ENCODE results near the gene TMEM44. TPM values are rescaled to one million over a fixed set of nuclear protein-coding genes. Genes with fewer than 3 reads are reported as not detected.
"Not testable (repeated sequence)": the region's sequence is repeated elsewhere in the genome, so short reads cannot be mapped to it uniquely, and the experiment has no call there.

The TMEM44 gene
- total RNA-seq, 1 experiment from 2014 or later: 13.7 TPM

DNA sequence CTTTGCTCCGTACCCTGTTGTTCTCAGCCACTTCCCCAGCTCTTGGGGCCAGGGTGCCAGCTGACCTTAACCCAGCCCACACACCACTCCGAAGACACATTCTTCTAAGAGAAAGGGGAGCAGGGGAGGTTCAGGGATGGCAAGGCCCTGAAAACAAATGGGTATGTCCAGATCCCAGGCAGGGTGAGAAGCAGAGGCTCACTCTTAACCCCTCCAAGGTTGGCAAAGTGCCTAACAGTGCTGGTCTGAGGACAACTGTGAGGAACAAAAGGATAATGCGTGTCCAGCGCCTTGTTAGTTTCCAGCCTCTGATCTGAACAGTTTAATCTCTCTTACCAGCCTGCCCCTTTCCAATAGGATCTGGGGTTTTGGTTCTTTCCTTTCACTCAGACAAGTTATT lies 1.5 kb downstream of the TMEM44 start (continued):
- TF ChIP-seq RELA (CRISPR knock-in tag; IDR thresholded peaks at IDR 0.05; ENCODE audit: borderline replicate concordance): no peak
- TF ChIP-seq TEAD4 (CRISPR knock-in tag; IDR thresholded peaks at IDR 0.05): no peak
- TF ChIP-seq, protein P1, sequence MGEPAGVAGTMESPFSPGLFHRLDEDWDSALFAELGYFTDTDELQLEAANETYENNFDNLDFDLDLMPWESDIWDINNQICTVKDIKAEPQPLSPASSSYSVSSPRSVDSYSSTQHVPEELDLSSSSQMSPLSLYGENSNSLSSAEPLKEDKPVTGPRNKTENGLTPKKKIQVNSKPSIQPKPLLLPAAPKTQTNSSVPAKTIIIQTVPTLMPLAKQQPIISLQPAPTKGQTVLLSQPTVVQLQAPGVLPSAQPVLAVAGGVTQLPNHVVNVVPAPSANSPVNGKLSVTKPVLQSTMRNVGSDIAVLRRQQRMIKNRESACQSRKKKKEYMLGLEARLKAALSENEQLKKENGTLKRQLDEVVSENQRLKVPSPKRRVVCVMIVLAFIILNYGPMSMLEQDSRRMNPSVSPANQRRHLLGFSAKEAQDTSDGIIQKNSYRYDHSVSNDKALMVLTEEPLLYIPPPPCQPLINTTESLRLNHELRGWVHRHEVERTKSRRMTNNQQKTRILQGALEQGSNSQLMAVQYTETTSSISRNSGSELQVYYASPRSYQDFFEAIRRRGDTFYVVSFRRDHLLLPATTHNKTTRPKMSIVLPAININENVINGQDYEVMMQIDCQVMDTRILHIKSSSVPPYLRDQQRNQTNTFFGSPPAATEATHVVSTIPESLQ (CRISPR knock-in tag; IDR thresholded peaks at IDR 0.05): no peak
- TF ChIP-seq ZNF121 (CRISPR knock-in tag; IDR thresholded peaks at IDR 0.05): no peak
- TF ChIP-seq, protein P2, sequence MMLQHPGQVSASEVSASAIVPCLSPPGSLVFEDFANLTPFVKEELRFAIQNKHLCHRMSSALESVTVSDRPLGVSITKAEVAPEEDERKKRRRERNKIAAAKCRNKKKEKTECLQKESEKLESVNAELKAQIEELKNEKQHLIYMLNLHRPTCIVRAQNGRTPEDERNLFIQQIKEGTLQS (CRISPR knock-in tag; conservative IDR thresholded peaks at IDR 0.05): no peak

DNA sequence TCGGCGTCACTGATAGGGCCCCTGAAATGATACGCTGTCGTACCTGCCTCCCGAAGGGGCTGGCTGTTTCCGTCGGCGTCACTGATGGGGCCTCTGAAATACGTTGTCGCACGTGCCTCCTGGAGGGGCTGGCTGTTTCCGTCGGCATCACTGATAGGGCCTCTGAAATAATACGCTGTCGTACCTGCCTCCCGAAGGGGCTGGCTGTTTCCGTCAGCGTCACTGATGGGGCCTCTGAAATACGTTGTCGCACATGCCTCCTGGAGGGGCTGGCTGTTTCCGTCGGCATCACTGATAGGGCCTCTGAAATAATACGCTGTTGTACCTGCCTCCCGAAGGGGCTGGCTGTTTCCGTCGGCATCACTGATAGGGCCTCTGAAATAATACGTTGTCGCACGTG lies 2.5 kb downstream of the TMEM44 start:
- H3K36me3 Mint-ChIP-seq: peaks cover 29% of the 10 kb centered on the region
- H3K9me3 Mint-ChIP-seq; CTCF ChIA-PET; ATAC-seq; DNase-seq (ENCODE audit: low spot score); H3K27me3 Mint-ChIP-seq (ENCODE audit: low read depth); H3K4me3 Mint-ChIP-seq; H3K4me1 Mint-ChIP-seq; POLR2A ChIA-PET; H3K27ac Mint-ChIP-seq: not testable (repeated sequence)
- TF ChIP-seq ZNF317 (CRISPR knock-in tag; IDR thresholded peaks at IDR 0.05; ENCODE audit: borderline replicate concordance, low read depth): 0 out of 2 replicates have a peak, but pooled peaks have one; percentile 4

DNA sequence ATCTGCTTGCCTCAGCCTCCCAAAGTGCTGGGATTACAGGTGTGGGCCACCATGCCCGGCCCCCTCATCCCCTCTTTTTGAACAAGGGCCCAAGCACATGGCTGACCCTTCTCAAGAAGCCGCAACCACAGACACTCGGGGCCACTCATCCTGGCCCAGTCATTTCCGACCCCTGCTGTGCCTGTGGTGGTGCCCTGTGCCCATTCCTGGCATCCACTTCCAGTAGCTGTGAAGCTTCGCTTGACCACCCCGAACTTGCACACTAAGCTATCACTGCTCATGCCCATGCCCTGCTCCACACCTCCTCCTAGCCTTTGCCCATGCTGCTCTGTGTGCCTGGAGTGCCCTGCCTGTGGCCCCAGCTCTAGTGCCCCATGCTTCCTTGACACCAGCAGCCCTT lies 8.3 kb downstream of the TMEM44 start:
- Mint-ChIP-seq H3K4me3 (no peak overlapping the region), H3K9me3 (no peaks in the 10 kb centered on the region), H3K4me1 (no peaks in the 10 kb centered on the region), H3K36me3 (peaks cover 25% of the 10 kb centered on the region), H3K27ac (no peak overlapping the region), H3K27me3 (ENCODE audit: low read depth) (no peaks in the 10 kb centered on the region)
- DNase-seq (ENCODE audit: low spot score) (no peak), ATAC-seq (no peak)
- ChIA-PET POLR2A (no interaction called here), CTCF (no interaction called here)
- TF ChIP-seq NFYB (CRISPR knock-in tag; conservative IDR thresholded peaks at IDR 0.05; ENCODE audit: low read depth) (no peak), TCF7 (CRISPR knock-in tag; IDR thresholded peaks at IDR 0.05; ENCODE audit: low read depth) (no peak), NFATC4 (CRISPR knock-in tag; IDR thresholded peaks at IDR 0.05) (no peak), SMAD4 (CRISPR knock-in tag; IDR thresholded peaks at IDR 0.05) (no peak), CBFB (CRISPR knock-in tag; IDR thresholded peaks at IDR 0.05; ENCODE audit: low read depth) (no peak)
- TF ChIP-seq, protein P3, sequence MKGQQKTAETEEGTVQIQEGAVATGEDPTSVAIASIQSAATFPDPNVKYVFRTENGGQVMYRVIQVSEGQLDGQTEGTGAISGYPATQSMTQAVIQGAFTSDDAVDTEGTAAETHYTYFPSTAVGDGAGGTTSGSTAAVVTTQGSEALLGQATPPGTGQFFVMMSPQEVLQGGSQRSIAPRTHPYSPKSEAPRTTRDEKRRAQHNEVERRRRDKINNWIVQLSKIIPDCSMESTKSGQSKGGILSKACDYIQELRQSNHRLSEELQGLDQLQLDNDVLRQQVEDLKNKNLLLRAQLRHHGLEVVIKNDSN (CRISPR knock-in tag; IDR thresholded peaks at IDR 0.05): no peak
- TF ChIP-seq, protein P4, sequence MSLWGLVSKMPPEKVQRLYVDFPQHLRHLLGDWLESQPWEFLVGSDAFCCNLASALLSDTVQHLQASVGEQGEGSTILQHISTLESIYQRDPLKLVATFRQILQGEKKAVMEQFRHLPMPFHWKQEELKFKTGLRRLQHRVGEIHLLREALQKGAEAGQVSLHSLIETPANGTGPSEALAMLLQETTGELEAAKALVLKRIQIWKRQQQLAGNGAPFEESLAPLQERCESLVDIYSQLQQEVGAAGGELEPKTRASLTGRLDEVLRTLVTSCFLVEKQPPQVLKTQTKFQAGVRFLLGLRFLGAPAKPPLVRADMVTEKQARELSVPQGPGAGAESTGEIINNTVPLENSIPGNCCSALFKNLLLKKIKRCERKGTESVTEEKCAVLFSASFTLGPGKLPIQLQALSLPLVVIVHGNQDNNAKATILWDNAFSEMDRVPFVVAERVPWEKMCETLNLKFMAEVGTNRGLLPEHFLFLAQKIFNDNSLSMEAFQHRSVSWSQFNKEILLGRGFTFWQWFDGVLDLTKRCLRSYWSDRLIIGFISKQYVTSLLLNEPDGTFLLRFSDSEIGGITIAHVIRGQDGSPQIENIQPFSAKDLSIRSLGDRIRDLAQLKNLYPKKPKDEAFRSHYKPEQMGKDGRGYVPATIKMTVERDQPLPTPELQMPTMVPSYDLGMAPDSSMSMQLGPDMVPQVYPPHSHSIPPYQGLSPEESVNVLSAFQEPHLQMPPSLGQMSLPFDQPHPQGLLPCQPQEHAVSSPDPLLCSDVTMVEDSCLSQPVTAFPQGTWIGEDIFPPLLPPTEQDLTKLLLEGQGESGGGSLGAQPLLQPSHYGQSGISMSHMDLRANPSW (CRISPR knock-in tag; conservative IDR thresholded peaks at IDR 0.05; ENCODE audit: low read depth): no peak

DNA sequence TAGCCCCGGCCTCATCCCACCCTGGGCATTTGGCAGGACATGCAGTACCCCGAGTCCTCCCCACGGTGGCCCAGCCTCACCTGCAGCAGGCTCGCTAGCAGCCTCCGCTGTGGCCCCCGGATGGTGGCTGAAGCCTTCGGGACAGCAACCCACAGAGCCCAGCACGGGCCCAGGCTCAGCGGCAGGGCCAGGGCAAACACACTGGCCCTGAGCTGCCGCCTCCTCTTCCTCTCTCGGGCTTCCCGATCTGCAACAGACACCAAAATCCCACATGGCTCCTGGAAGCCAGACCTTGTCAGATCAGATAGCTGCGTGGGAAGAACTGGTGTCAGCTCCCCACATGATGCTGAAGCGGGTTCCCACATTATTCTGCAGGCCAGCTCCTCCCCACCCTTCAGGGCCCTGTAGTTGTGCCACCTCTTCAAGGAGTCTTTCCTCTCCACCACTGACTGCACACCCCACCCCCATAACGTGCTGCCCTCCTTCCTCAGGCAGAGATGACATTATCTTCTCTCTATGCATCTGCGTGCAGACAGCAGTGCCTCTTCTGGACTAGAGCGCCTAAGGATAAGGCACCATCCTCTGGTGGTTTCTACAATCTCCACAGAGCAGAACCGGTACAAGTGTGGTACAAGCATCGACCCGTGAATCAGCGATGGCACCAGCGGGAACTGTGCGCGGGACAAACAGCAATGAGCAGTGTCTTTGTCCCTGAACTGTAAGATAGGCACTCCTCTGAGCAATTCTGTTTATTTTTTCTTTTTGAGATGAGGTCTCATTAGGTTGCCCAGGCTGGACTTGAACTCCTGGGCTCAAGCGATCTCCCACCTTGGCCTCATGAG lies 9.5 kb downstream of the TMEM44 start:
- POLR2A ChIA-PET: no interaction called here
- Mint-ChIP-seq H3K4me3 (no peak overlapping the region), H3K27me3 (ENCODE audit: low read depth) (no peaks in the 10 kb centered on the region), H3K27ac (no peak overlapping the region), H3K36me3 (peaks cover 22% of the 10 kb centered on the region), H3K4me1 (no peaks in the 10 kb centered on the region), H3K9me3 (no peaks in the 10 kb centered on the region)
- CTCF ChIA-PET: interaction anchor here (0.6 to 1.5 kb wide), 2 partner anchors 10 to 15 kb away, joined by 3 to 4 read pairs; partner anchors contain the start of gene TMEM44
- ATAC-seq (peak; percentile 82), DNase-seq (ENCODE audit: low spot score) (peak; percentile 34)
- TF ChIP-seq TCF7 (CRISPR knock-in tag; IDR thresholded peaks at IDR 0.05; ENCODE audit: low read depth): no peak

All from WTC11 (cell line).